HepG2 (cell line): ENCODE measurements around the gene P3H4. TPM values are rescaled to one million over a fixed set of nuclear protein-coding genes. Genes with fewer than 3 reads are reported as not detected.

Experiments used
- AHR ChIP-seq: IDR thresholded peaks from 2 replicates; pipeline ENCODE4 v1.6.1; 2018; ENCODE audit warnings: missing genetic modification reagents, missing compliant biosample characterization
- HNRNPUL1 ChIP-seq: fragments of 200-400 bp; formaldehyde crosslinking; IDR thresholded peaks from 2 replicates; pipeline ENCODE4 v1.6.1; 2017; ENCODE audit warnings: low read depth, mild to moderate bottlenecking, low read length, moderate library complexity
- IRF2 ChIP-seq: IDR thresholded peaks from 2 replicates; pipeline ENCODE4 v1.6.1; 2018; ENCODE audit warnings: missing genetic modification reagents, missing compliant biosample characterization
- KLF16 ChIP-seq, 2 experiments: sonication (generic) in 1 of 2; formaldehyde crosslinking in 1 of 2; IDR thresholded peaks; 2 replicates each; pipeline versions ENCODE4 v1.6.1 to v1.8.0; 2016 to 2023; ENCODE audit warnings: missing genetic modification reagents in 2 of 2, missing compliant biosample characterization in 1 of 2
- MAF1 ChIP-seq: sonication (generic); formaldehyde crosslinking; IDR thresholded peaks from 2 replicates; pipeline ENCODE4 v1.5.0; 2020; ENCODE audit warnings: missing genetic modification reagents, borderline replicate concordance
- NCOA2 ChIP-seq: sonication (generic); formaldehyde crosslinking; IDR thresholded peaks from 2 replicates; pipeline ENCODE4 v1.8.0; 2022; ENCODE audit warnings: inconsistent platforms
- PTBP1 ChIP-seq: fragments of 200-400 bp; formaldehyde crosslinking; IDR thresholded peaks from 2 replicates; pipeline ENCODE4 v1.6.1; 2018; ENCODE audit warnings: low read length, low read depth; ENCODE audit not compliant: poor library complexity, severe bottlenecking
- RFXANK ChIP-seq: IDR thresholded peaks from 2 replicates; pipeline ENCODE4 v1.6.1; 2016
- SRY ChIP-seq: sonication (generic); formaldehyde crosslinking; IDR thresholded peaks from 2 replicates; pipeline ENCODE4 v1.8.0; 2022; ENCODE audit warnings: mild to moderate bottlenecking, missing genetic modification reagents
- STAG1 ChIP-seq: sonication (generic); formaldehyde crosslinking; IDR thresholded peaks from 2 replicates; pipeline ENCODE4 v1.4.0; 2020; ENCODE audit warnings: missing genetic modification reagents
- XRCC5 ChIP-seq: fragments of 200-400 bp; formaldehyde crosslinking; optimal IDR thresholded peaks from 2 replicates; pipeline ENCODE3; 2017; ENCODE audit warnings: mild to moderate bottlenecking, low read length
- ZNF83 ChIP-seq: sonication (generic); formaldehyde crosslinking; IDR thresholded peaks from 2 replicates; pipeline ENCODE4 v1.4.0; 2020; ENCODE audit warnings: missing genetic modification reagents, mild to moderate bottlenecking, borderline replicate concordance
- polyA plus RNA-seq, 8 experiments: library from polyadenylated mRNA; depleted of rRNA in 3 of 8; stranded (reverse) in 7 of 8; unstranded in 1 of 8; fragments of >200 nt; fragmentation: Illumina TruSeq in 4 of 8; extraction: Trizol in 4 of 8; gene quantifications; 2 replicates each; pipeline versions ENCODE4 v1.2.1 to v1.2.3, GENCODE V29; 2011 to 2016; ENCODE audit warnings: low read depth in 4 of 8, missing spikeins in 1 of 8, mixed read lengths in 1 of 8; ENCODE audit not compliant: insufficient read depth in 1 of 8
- total RNA-seq, 5 experiments: library from RNA; depleted of rRNA; stranded (reverse); fragments of >200 nt; fragmentation: Illumina TruSeq; extraction: Trizol; gene quantifications; 2 replicates each; pipeline ENCODE4 v1.2.3, GENCODE V29; 2016; ENCODE audit warnings: low read depth in 1 of 5
- TF ChIP-seq, protein P1 (sequence below): sonication (generic); formaldehyde crosslinking; IDR thresholded peaks from 2 replicates; pipeline ENCODE4 v1.5.1; 2020; ENCODE audit warnings: mild to moderate bottlenecking, missing genetic modification reagents, borderline replicate concordance
- TF ChIP-seq, protein P2 (sequence below): sonication (generic); formaldehyde crosslinking; IDR thresholded peaks from 2 replicates; pipeline ENCODE4; 2020; ENCODE audit warnings: missing genetic modification reagents, mild to moderate bottlenecking, borderline replicate concordance
- TF ChIP-seq, protein P3 (sequence below): IDR thresholded peaks from 2 replicates; pipeline ENCODE4 v1.6.1; 2016; ENCODE audit warnings: mild to moderate bottlenecking, missing biosample characterization, missing genetic modification reagents
- TF ChIP-seq, protein P4 (sequence below): sonication (generic); formaldehyde crosslinking; conservative IDR thresholded peaks from 2 replicates; pipeline ENCODE4 v1.8.0; 2022; ENCODE audit warnings: mild to moderate bottlenecking, moderate library complexity, missing genetic modification reagents
- TF ChIP-seq, protein P5 (sequence below): sonication (generic); formaldehyde crosslinking; IDR thresholded peaks from 2 replicates; pipeline ENCODE4 v1.9.0; 2021; ENCODE audit warnings: missing genetic modification reagents, borderline replicate concordance
- TF ChIP-seq, protein P6 (sequence below), 2 experiments: fragments of 450-650 bp in 1 of 2; sonication (generic) in 1 of 2; formaldehyde crosslinking; IDR thresholded peaks; 2 replicates each; pipeline versions ENCODE4 v1.5.0 to v1.8.0; 2020 to 2022; ENCODE audit warnings: mild to moderate bottlenecking in 1 of 2, missing genetic modification reagents in 1 of 2

Gene P3H4
- total and polyA plus RNA-seq, 2 of the 13 experiments (the other 11 are each of a cell fraction or from before 2014, with no cell fraction given), result 37.1 to 50.6 TPM

DNA sequence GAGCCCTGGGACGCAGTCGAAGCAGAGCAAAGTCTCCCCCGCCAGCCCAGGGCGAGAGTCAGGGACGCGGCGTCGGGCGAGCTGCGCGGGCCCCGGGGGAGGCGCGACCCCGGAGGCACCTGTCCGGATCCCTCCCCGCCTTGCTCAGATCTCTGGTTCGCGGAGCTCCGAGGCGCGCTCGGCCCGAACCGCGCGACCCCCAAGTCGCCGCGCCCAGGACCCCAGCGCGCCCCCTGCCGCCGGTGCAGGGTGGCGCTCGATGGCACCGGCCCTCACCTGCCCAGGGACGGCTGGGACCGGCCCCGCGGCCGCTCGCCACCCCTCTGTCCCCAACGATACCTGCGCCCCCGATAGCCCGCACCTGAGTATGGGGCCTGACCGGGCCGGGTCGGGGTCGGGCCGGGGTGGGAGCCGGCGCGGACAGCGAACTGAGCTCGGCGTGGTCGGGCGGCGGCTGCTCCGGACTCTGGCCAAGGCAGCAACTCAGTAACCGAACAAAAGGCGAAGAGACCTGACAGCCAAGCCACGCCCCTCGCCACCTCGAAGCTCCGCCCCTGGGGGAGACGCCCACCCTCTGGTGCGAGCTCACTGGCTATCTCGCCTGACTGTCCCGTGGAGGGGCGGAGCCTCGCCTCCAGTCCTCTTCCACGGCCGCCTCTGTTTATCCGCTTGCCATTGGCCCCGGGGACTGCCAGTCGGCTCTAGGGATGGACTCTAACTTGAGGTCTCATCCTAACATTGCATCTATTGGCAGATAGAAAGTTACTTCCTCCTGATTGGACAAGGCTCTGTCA, 25.3 kb downstream of the P3H4 start, which contains the start of gene JUP (continued):
- TF ChIP-seq, protein P1, sequence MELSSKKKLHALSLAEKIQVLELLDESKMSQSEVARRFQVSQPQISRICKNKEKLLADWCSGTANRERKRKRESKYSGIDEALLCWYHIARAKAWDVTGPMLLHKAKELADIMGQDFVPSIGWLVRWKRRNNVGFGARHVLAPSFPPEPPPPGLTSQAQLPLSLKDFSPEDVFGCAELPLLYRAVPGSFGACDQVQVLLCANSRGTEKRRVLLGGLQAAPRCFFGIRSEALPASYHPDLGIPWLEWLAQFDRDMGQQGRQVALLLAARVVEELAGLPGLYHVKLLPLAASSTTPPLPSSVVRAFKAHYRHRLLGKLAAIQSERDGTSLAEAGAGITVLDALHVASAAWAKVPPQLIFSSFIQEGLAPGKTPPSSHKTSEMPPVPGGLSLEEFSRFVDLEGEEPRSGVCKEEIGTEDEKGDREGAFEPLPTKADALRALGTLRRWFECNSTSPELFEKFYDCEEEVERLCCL, result no peak; the same call in 1 of the 2 replicates
- TF ChIP-seq, protein P2, sequence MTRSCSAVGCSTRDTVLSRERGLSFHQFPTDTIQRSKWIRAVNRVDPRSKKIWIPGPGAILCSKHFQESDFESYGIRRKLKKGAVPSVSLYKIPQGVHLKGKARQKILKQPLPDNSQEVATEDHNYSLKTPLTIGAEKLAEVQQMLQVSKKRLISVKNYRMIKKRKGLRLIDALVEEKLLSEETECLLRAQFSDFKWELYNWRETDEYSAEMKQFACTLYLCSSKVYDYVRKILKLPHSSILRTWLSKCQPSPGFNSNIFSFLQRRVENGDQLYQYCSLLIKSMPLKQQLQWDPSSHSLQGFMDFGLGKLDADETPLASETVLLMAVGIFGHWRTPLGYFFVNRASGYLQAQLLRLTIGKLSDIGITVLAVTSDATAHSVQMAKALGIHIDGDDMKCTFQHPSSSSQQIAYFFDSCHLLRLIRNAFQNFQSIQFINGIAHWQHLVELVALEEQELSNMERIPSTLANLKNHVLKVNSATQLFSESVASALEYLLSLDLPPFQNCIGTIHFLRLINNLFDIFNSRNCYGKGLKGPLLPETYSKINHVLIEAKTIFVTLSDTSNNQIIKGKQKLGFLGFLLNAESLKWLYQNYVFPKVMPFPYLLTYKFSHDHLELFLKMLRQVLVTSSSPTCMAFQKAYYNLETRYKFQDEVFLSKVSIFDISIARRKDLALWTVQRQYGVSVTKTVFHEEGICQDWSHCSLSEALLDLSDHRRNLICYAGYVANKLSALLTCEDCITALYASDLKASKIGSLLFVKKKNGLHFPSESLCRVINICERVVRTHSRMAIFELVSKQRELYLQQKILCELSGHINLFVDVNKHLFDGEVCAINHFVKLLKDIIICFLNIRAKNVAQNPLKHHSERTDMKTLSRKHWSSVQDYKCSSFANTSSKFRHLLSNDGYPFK (CRISPR knock-in tag), result no peak
- TF ChIP-seq ZNF83 (CRISPR knock-in tag) (no peak), SRY (peak; percentile 97), AHR (peak; percentile 76; the same call in 1 of the 2 replicates), STAG1 (CRISPR knock-in tag) (peak; percentile 53), IRF2 (CRISPR knock-in tag) (peak; percentile 27; the same call in 1 of the 2 replicates), XRCC5 (peak; percentile 72), KLF16 (CRISPR knock-in tag; IDR thresholded peaks at IDR 0.05) (peak in 1 of 2 experiments; percentile 85; a peak in 2 of 4 replicates), MAF1 (no peak), PTBP1 (no peak), RFXANK (CRISPR knock-in tag) (no peak), HNRNPUL1 (no peak), NCOA2 (CRISPR knock-in tag) (no peak)
- TF ChIP-seq, protein P3, sequence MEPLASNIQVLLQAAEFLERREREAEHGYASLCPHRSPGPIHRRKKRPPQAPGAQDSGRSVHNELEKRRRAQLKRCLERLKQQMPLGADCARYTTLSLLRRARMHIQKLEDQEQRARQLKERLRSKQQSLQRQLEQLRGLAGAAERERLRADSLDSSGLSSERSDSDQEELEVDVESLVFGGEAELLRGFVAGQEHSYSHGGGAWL (CRISPR knock-in tag), result peak; percentile 75; the same call in 1 of the 2 replicates
- TF ChIP-seq, protein P4, sequence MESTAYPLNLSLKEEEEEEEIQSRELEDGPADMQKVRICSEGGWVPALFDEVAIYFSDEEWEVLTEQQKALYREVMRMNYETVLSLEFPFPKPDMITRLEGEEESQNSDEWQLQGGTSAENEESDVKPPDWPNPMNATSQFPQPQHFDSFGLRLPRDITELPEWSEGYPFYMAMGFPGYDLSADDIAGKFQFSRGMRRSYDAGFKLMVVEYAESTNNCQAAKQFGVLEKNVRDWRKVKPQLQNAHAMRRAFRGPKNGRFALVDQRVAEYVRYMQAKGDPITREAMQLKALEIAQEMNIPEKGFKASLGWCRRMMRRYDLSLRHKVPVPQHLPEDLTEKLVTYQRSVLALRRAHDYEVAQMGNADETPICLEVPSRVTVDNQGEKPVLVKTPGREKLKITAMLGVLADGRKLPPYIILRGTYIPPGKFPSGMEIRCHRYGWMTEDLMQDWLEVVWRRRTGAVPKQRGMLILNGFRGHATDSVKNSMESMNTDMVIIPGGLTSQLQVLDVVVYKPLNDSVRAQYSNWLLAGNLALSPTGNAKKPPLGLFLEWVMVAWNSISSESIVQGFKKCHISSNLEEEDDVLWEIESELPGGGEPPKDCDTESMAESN (CRISPR knock-in tag), result peak; percentile 97
- TF ChIP-seq, protein P5, sequence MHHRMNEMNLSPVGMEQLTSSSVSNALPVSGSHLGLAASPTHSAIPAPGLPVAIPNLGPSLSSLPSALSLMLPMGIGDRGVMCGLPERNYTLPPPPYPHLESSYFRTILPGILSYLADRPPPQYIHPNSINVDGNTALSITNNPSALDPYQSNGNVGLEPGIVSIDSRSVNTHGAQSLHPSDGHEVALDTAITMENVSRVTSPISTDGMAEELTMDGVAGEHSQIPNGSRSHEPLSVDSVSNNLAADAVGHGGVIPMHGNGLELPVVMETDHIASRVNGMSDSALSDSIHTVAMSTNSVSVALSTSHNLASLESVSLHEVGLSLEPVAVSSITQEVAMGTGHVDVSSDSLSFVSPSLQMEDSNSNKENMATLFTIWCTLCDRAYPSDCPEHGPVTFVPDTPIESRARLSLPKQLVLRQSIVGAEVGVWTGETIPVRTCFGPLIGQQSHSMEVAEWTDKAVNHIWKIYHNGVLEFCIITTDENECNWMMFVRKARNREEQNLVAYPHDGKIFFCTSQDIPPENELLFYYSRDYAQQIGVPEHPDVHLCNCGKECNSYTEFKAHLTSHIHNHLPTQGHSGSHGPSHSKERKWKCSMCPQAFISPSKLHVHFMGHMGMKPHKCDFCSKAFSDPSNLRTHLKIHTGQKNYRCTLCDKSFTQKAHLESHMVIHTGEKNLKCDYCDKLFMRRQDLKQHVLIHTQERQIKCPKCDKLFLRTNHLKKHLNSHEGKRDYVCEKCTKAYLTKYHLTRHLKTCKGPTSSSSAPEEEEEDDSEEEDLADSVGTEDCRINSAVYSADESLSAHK (CRISPR knock-in tag), result no peak
- TF ChIP-seq, protein P6, sequence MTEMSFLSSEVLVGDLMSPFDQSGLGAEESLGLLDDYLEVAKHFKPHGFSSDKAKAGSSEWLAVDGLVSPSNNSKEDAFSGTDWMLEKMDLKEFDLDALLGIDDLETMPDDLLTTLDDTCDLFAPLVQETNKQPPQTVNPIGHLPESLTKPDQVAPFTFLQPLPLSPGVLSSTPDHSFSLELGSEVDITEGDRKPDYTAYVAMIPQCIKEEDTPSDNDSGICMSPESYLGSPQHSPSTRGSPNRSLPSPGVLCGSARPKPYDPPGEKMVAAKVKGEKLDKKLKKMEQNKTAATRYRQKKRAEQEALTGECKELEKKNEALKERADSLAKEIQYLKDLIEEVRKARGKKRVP (CRISPR knock-in tag; IDR thresholded peaks at IDR 0.05), result no peak
